Putamen (tissue), 1 donor: ENCODE data around the gene FBL.
"Not testable (repeated sequence)": the region's sequence is repeated elsewhere in the genome, so short reads cannot be mapped to it uniquely, and the experiment has no call there.

Experiments used
- DNase-seq: peaks from one replicate; pipeline ENCODE4 v3.0.0-alpha.2; 2016; ENCODE audit warnings: low spot score

FBL gene

DNA sequence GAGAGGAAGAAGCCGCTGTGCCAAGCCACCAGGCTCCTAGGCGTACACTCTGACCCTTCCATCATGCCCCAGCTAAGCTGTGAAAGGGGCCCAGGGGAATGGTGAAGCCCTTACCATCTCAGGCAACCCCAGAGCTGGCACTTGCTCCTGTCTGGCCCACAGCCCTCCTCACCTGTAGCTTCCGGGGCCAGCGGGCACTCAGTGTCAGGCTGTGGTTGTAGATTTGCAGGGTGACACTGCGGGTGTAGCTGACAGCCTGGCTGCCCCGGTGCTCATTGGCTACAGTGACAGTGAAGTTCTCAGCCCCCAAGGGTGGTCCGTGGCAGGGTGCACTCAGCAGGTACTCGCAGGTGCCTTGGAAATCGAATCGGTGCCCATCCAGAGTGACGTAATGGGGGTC is 30.3 kb upstream of the FBL start:
- DNase-seq = not testable (repeated sequence)

DNA sequence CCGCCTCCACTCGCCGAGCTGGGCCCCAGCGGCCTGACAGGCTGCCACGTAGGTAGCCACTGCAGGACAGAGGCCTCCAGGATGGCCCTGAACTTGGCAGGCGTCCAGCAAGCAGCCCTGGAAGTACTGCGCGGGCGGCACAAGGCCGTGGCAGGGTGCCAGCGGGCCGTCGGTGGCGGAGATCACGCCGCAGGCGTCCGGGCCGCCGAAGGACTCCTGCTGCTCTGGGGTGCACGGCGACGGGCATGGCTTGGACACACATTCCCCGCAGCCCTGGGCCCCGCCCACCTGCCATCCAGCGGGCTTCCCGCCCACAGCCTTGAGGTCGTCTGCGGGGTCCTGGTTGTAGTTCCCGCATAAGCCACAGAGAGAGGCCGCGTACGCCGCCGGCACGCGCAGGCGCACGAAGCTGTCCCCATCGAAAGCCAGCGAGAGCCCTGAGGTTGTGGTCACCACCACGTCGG is 29.3 kb upstream of the FBL start:
- not testable (repeated sequence) for DNase-seq

DNA sequence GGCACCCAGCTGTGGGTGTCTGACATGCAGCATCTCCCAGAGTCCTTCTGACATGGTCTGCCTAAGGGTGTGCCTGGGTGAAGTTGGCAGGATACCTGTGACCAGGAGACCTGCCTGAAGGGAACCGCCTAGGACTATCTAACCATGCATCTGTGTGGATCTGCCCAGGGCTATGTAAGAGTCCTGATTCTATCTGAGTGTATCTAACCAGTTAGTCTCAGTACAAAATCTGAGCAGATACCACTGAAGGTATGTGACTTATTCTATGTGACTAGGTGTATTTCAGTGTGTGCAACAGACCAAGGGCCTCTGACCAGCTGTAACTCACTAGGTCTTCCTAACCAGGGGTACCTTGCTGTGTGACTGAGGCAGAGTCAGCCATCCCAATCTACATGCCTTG is 28.2 kb upstream of the FBL start:
- no peak for DNase-seq

DNA sequence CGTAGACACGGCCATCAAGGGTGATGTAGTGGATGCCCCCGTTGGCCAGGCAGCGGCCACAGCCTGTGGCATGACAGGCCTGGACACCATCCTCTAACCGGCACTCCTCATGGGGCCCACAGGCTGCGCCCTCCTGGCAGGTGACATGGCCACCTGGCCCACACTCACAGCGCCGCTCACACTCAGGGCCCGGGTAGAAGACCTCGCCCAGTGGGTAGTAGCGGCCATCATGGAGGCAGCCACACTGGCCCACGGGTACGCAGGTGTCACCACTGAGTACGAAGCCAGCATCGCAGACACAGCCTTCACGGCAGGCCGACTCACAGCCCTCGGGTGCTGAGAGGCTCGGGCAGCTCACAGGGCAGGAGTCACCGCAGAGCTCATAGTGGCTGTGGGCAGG is 27.2 kb upstream of the FBL start:
- DNase-seq = no peak

DNA sequence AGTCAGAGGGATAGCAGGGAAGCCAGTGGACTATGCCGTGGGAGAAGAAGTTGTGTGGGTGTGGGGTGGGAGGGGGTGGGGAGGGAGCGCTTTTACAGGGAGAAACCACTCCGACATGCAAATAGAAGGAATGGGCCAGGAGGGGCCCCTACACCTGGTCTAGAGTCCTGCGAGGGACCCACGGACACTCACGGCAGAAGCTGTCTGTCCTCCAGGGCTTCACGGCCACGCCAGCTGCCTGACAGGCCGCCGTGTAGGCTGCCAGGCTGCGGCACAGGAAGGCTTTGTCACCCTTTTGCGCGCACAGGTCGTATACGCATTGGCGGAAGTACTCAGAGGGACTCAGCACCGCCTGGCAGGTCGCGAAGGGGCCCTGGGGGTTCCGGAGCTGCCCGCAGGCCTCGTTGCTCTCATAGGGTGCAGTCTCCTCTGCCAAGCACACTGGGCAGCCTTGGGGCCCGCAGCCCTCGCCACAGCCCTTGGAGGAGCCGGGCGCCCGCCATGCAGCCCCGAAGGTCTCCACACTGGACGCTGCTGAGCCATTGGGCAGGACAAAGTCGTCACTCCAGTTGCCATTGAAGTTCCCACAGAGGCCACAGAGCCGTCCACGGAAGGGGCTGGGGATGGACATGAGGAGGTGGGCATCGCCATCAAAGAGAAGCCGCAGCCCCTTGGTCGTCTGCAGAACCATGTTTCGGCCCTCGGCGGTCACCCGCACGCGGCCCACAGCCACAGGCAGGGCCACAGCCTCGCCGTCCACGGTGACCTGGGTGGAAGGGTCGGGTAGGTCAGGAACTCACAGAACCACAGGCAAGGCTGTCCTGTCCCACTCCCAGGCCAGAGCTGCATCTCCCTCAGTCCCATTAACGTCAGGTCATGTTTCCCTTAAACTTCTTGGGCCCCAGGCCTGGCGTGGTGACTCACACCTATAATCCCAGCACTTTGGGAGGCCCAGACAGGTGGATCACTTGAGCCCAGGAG is 26.0 kb upstream of the FBL start:
- no peak for DNase-seq

- DNase-seq = no peak
Observed at GRCh38 chr19:39871362-39871761, 25.2 kb upstream of the FBL start.

DNA sequence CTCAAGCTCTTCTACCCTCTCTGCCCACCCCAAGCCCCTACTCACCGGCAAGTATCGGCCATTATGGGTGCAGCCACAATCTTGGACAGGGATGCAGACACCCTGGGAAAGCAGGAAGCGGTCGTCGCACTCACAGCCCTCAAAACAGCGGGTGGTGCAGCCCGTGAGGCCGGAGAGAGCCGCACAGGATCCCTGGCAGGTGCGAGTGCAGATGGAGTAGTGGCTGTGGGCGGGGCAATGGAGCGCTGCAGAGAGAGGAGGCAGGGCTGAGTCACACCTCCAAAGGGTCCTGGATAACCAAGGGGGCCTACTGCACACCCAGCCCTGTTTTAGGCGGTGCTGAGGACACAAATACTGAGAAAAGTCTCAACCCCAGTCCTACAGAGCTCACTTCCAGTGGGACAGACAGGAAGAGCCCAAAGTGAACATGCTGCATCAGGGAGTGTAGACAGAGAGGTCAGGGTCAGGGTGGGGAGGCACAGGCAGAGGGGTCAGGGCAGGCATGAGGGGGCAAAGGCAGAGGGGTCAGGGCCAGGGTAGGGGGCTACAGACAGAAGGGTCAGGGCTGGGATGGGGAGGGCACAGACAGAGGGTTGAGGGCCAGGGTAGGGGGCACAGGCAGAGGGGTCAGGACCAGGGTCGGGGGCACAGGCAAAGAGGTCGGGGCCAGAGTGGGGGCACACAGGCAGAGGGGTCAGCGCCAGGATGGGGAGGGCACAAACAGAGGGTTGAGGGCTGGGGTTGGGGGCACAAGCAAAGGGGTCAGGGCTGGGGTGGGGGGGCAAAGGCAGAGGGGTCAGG is 24.2 kb upstream of the FBL start:
- no peak for DNase-seq

DNA sequence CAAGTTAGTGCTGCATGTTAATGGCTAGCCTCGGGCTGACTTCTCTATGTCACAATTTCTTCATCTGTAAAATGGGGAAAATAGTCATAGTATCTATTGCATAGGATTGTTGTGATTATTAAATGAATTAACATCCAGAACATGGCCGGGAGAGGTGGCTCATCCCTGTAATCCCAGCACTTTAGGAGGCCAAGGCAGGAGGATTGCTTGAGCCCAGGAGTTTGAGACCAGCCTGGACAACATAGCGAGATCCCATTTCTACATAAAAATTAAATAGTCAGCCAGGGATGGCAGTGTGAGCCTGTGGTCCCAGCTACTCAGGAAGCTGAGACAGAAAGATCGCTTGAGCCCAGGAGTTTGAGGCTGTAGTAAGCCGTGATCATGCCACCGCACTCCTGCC is 21.8 kb upstream of the FBL start:
- DNase-seq = no peak

DNA sequence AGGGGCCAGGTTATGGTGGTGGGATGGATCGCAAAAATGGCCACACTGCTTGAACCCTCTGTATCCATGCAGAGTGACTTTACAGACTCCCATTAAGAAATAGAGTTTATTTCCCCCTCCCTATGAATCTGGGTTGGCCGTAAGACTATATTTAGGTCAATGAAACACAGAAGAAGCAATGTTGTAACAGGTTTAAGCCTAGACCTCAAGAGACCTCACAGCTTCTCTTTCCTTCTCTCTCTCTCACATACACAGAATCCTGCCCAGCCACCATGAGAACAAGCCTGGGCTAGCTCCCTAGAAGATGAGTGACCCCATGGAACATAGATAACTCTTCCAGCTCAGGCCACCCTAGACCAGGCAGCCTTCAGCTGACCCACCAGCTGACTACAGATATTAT is 21.0 kb upstream of the FBL start:
- no peak for DNase-seq

DNA sequence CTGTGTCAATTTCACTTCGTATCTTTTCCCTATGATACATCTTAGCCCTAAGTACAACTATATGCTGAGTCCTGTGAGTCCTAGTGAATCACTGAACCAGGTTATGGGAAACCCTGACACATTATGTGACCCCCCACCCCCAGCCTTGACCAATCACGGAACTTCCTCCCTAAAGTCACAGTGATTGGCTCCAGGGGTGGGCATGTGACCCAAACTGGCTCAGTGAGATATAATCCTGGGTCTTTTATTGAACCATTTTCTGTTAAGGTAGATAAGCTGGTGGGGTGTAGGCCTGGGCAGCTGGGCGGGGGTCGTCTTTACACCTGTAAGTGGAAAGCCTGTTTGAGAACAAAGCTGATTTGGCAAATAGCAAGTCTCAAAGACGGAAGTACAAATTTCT is 19.8 kb upstream of the FBL start:
- no peak for DNase-seq

DNA sequence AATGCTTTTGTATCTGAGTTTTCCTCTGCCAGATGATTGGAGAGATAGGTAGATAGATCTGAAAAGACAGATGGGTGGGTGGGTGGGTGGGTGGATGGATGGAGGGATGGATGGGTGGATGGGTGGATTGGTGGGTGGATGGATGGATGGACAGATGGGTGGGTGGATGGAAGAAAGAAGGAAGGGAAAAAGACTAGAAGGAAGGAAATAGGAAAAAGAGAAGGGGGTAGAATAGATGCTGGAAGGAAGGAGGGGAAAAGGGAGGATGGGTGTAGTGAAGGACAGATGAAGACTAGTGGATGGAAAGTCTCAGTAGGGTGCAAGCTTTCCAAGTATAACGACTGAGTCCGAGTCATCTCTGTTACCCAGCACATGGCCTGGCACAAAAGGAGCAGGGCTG is 19.0 kb upstream of the FBL start:
- no peak for DNase-seq

- DNase-seq = no peak
Observed at GRCh38 chr19:39864118-39864517, 17.9 kb upstream of the FBL start.

DNA sequence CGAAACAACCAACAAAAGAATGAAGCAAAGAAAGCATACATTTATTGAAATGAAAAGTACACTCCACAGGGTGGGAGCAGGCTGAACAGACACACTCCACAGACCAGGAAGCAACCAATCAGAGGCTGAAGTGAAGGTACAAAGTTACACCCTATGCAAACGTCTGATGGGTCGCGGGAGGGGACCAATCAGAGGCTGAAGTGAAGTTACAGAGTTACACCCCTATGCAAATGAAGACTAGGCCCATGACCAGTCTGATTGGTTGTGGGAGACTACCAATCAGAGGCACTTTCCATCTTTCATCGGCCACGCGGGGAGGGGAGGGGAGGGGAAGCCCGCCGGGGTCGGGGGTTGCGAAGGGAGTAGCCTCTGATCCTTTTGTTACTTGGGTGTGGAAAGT is 12.4 kb upstream of the FBL start:
- DNase-seq = no peak

GRCh38 chr19:39852882-39853281 is 6.7 kb upstream of the FBL start:
- no peak for DNase-seq

- no peak for DNase-seq
Observed at GRCh38 chr19:39850892-39851291, 4.7 kb upstream of the FBL start.

DNA sequence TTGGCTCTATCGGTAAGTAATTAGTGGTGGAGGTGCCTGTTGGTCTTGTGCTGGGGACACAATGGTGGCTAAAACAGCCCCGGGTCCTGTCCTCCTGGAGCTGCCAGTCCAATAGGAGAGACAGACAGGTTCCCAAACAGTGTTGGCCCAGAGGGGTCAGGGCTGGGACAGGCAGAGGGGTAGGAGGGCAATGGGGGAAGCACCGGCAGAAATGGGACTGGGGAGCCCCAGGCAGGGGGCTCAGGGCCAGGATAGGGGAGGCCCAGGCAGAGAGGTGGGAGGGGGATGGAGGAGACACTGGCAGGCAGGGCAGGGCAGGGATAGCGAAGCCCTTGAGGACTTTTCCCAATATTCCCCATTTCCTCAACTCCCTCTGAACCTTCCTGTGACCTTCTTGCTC is 2.2 kb upstream of the FBL start:
- no peak for DNase-seq

DNA sequence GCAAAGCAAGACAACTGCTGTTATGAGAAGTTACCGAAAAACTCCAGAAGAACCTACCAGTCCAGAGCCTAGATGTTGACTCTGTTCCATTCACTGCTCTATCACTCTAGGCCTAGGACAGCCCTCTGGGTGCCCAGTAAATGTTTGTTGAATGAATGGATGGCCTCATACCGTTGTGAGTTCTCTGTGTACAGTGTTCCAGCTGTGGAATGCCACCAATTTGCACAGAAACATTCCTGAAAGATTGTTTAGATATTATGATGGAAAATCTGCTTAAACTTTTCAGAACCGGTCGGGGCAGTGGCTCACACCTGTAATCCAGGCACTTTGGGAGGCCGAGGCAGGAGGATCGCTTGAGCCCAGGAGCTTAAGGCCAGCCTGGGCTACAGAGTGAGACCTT is 1.3 kb upstream of the FBL start:
- DNase-seq = no peak

- DNase-seq = no peak
Observed at GRCh38 chr19:39846678-39847486, 703 bp upstream of the FBL start.

DNA sequence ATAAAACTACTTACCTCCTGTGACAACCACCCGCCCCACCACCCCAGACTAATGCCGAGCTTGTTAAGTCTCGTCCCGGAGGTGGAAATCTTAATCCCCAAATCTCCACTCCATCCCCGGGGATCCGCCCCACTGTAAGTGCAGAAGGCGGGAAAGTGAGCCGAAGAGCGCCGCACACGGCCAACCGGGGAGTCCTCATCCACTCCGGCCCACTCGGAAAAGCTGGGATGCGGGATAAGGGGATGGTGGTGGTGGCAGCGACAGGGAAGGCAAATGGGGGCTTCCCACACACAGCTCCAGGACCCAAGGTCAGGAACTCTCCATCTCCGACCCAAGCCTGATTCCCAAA is 621 bp downstream of the FBL start:
- DNase-seq = no peak

GRCh38 chr19:39845172-39845571 is 1.0 kb downstream of the FBL start:
- DNase-seq = no peak

DNA sequence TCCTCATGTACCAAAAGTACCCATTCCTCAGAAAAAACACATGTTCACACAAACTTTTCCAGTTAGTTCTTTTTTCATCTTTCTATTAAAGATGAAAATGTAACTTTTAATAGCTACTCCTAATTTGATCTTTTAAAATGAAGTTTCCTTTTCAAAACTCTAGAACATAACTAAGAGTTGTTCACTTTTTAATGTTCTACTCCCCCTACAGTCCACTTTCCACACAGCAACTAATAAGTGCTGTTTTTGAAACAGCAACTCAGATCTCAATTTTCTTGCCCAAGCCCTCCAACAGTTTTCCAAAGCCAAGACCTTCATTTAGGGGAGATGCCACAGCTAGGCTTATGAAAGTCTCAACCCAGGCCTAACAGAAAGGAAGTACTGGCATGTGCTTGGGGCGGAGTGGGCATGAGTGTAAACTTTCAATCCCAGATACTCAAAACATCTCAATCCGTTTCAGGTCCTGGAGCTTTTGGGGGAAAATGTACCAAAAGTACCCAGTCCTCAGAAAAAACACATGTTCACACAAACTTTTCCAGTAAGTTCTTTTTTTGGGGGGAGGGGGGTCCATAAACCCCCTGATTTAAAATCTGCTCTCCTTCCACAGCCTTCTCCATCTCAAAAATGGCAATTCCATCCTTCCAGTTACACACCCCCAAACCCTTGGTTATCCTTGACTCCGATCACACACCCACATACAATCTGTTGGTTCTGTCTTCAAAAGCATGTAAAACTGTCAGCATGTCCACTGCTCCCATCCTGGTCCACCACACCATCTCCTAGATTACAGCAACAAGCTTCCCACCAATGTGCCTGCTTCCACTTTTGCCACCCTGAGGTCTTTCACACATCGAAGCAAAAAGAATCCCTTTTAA is 2.0 kb downstream of the FBL start:
- DNase-seq = no peak
